ENCODE data around the gene CHD9. TPM values are rescaled to one million over a fixed set of nuclear protein-coding genes. Genes with fewer than 3 reads are reported as not detected.
A peak's percentile ranks its signal among the peaks of the same experiment; 100 is the strongest.

The CHD9 gene
- total RNA-seq, 2 donors from 2014 or later = 39.2 to 66.1 TPM

- Histone ChIP-seq H3K27ac (peak overlapping the region; percentile 95), H3K27me3 (no peaks in the 10 kb centered on the region), H3K4me1 (peaks cover 24% of the 10 kb centered on the region), H3K36me3 (no peaks in the 10 kb centered on the region), H3K4me3 (peak overlapping the region; percentile 43), H3K9ac (ENCODE audit: low read depth in 2 of 2, low read length in 2 of 2) (peak overlapping the region; percentile 53 to 93), H3K9me3 (no peaks in the 10 kb centered on the region)
- DNase-seq = peak; percentile 95
- intact Hi-C loops (cut with DNase I) = loop anchor here (5.0 kb wide), 1 partner anchor 42 kb away; no protein-coding TSS in a partner anchor
- no peak for TF ChIP-seq CTCF (IDR thresholded peaks at IDR 0.05)
These were observed 44.7 kb downstream of the CHD9 start for GRCh38 chr16:53099318-53100130.

GRCh38 chr16:53100131-53100748 is 45.4 kb downstream of the CHD9 start:
- intact Hi-C loops (cut with DNase I) = no loop called here
- DNase-seq = no peak
- Histone ChIP-seq H3K27ac (peak overlapping the region; percentile 95), H3K36me3 (no peaks in the 10 kb centered on the region), H3K4me1 (peaks cover 24% of the 10 kb centered on the region), H3K4me3 (peak overlapping the region; percentile 43), H3K27me3 (no peaks in the 10 kb centered on the region), H3K9me3 (no peaks in the 10 kb centered on the region), H3K9ac (ENCODE audit: low read depth in 2 of 2, low read length in 2 of 2) (peak overlapping the region; percentile 53 to 93)
- no peak for TF ChIP-seq CTCF (IDR thresholded peaks at IDR 0.05)

- no peak overlapping the region for H3K4me3 ChIP-seq
- no peaks in the 10 kb centered on the region for H3K27me3 ChIP-seq
- peaks cover 24% of the 10 kb centered on the region for H3K4me1 ChIP-seq
- peak overlapping the region; percentile 95 for H3K27ac ChIP-seq
- DNase-seq = no peak
- no peaks in the 10 kb centered on the region for H3K36me3 ChIP-seq
- no peaks in the 10 kb centered on the region for H3K9me3 ChIP-seq
- TF ChIP-seq CTCF (IDR thresholded peaks at IDR 0.05) = no peak
- intact Hi-C loops (cut with DNase I) = no loop called here
- H3K9ac ChIP-seq (ENCODE audit: low read depth in 2 of 2, low read length in 2 of 2) = no peak overlapping the region
These were observed 46.1 kb downstream of the CHD9 start for GRCh38 chr16:53100889-53101288.

GRCh38 chr16:53103811-53104210 is 49.0 kb downstream of the CHD9 start:
- Histone ChIP-seq H3K4me1 (peaks cover 15% of the 10 kb centered on the region), H3K27me3 (no peaks in the 10 kb centered on the region), H3K27ac (no peak overlapping the region), H3K36me3 (no peaks in the 10 kb centered on the region), H3K4me3 (no peak overlapping the region), H3K9ac (ENCODE audit: low read depth in 2 of 2, low read length in 2 of 2) (no peak overlapping the region), H3K9me3 (no peaks in the 10 kb centered on the region)
- DNase-seq = no peak
- TF ChIP-seq CTCF (IDR thresholded peaks at IDR 0.05) = no peak
- intact Hi-C loops (cut with DNase I) = no loop called here

GRCh38 chr16:53105565-53105964 is 50.8 kb downstream of the CHD9 start:
- Histone ChIP-seq H3K4me3 (no peak overlapping the region), H3K4me1 (peaks cover 2% of the 10 kb centered on the region), H3K36me3 (no peaks in the 10 kb centered on the region), H3K27ac (no peak overlapping the region), H3K9me3 (no peaks in the 10 kb centered on the region), H3K27me3 (no peaks in the 10 kb centered on the region), H3K9ac (ENCODE audit: low read depth in 2 of 2, low read length in 2 of 2) (no peak overlapping the region)
- intact Hi-C loops (cut with DNase I) = no loop called here
- TF ChIP-seq CTCF (IDR thresholded peaks at IDR 0.05) = no peak
- DNase-seq = no peak
